Transverse colon (tissue), 4 donors: ENCODE measurements around the gene ALK.

Experiments
- EP300 ChIP-seq: sonication (generic); formaldehyde crosslinking; IDR thresholded peaks from one replicate; pipeline ENCODE4 v1.6.1; 2017; ENCODE audit warnings: antibody characterized with exemption, low read depth
- POLR2A ChIP-seq: fragments of 450-650 bp; IDR thresholded peaks from one replicate; pipeline ENCODE4 v1.6.1; 2016; ENCODE audit warnings: antibody characterized with exemption, mild to moderate bottlenecking, moderate library complexity
- POLR2AphosphoS5 ChIP-seq, 3 donors: sonication (generic); formaldehyde crosslinking; IDR thresholded peaks; one replicate each; pipeline ENCODE4 v1.6.1; 2016; ENCODE audit warnings: antibody characterized with exemption in 3 of 3
- TF ChIP-seq, protein P1 (sequence below), 5 experiments: fragments of 200-600 bp in 3 of 5; fragments of 450-650 bp in 2 of 5; sonication (generic) in 3 of 5; IDR thresholded peaks; 1 replicate in 2 of 5; 2 replicates in 3 of 5; pipeline ENCODE4 v1.5.1; 2016 to 2017; ENCODE audit warnings: antibody characterized with exemption in 5 of 5, inconsistent platforms in 3 of 5, mild to moderate bottlenecking in 2 of 5, moderate library complexity in 1 of 5

DNA sequence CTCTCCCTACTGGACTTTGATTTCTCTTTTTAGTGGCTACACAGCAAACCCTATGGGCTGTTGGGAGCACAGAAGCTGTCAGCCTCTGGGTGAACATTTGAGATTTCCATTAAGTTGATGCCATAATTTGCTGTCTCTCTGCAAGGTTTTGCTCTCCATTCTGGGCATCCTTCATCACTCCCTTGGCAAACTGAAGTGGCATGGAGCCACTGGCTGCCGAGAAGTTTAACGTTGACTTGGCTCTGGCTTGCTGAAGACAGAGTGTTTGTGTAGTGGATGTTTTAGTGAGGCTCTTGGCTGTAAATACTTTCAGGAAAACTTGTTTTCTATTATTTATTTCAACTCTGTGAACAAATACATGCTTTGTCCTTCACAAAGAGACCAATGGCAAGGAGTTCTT, 91.5 kb downstream of the ALK start:
- TF ChIP-seq, protein P1, sequence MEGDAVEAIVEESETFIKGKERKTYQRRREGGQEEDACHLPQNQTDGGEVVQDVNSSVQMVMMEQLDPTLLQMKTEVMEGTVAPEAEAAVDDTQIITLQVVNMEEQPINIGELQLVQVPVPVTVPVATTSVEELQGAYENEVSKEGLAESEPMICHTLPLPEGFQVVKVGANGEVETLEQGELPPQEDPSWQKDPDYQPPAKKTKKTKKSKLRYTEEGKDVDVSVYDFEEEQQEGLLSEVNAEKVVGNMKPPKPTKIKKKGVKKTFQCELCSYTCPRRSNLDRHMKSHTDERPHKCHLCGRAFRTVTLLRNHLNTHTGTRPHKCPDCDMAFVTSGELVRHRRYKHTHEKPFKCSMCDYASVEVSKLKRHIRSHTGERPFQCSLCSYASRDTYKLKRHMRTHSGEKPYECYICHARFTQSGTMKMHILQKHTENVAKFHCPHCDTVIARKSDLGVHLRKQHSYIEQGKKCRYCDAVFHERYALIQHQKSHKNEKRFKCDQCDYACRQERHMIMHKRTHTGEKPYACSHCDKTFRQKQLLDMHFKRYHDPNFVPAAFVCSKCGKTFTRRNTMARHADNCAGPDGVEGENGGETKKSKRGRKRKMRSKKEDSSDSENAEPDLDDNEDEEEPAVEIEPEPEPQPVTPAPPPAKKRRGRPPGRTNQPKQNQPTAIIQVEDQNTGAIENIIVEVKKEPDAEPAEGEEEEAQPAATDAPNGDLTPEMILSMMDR (IDR thresholded peaks at IDR 0.05): no peak
- TF ChIP-seq EP300 (no peak), POLR2A (no peak), POLR2AphosphoS5 (IDR thresholded peaks at IDR 0.05) (no peak)
